ENCODE results near the gene SLC1A2.

SLC1A2 gene

DNA sequence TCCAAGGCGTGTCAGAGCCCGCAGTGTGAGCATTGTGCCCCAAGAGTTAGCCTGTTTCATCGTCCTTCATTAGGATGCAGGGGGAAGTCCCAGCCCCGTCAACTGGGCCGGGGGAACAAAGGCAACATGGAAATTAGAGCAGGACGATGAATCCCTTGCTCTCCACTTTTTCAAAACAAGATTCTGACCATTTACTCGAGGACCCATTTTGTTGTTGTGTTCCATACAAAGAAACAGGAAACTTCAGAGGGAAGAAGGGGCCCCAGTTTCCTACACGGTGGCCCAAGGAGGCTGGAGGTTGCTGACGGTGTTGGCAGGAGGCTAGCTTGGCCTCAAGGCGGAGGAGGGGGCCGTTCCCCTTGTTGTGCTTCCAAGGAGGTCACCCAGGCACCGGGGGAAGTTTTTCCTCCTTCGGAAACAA lies 44.0 kb upstream of the SLC1A2 start:
- Histone ChIP-seq H3K4me3 (replicated peaks; ENCODE audit: insufficient read depth, low read length) (no peak overlapping the region), H3K27ac (replicated peaks) (no peak overlapping the region), H3K27me3 (ENCODE audit: insufficient read depth, poor library complexity, severe bottlenecking) (peaks cover 2% of the 10 kb centered on the region)
- DNase-seq (ENCODE audit: low read depth in 1 of 2, low spot score in 1 of 2), result no peak
- TF ChIP-seq GABPA (IDR thresholded peaks at IDR 0.05; ENCODE audit: low read depth) (no peak), POLR2AphosphoS5 (IDR thresholded peaks at IDR 0.05; ENCODE audit: low read depth) (no peak), SPI1 (IDR thresholded peaks at IDR 0.05; ENCODE audit: borderline replicate concordance, low read depth) (no peak)
- TF ChIP-seq, protein P1, sequence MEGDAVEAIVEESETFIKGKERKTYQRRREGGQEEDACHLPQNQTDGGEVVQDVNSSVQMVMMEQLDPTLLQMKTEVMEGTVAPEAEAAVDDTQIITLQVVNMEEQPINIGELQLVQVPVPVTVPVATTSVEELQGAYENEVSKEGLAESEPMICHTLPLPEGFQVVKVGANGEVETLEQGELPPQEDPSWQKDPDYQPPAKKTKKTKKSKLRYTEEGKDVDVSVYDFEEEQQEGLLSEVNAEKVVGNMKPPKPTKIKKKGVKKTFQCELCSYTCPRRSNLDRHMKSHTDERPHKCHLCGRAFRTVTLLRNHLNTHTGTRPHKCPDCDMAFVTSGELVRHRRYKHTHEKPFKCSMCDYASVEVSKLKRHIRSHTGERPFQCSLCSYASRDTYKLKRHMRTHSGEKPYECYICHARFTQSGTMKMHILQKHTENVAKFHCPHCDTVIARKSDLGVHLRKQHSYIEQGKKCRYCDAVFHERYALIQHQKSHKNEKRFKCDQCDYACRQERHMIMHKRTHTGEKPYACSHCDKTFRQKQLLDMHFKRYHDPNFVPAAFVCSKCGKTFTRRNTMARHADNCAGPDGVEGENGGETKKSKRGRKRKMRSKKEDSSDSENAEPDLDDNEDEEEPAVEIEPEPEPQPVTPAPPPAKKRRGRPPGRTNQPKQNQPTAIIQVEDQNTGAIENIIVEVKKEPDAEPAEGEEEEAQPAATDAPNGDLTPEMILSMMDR (IDR thresholded peaks at IDR 0.05; ENCODE audit: insufficient read depth, low read length), result no peak
- TF ChIP-seq, protein P2, sequence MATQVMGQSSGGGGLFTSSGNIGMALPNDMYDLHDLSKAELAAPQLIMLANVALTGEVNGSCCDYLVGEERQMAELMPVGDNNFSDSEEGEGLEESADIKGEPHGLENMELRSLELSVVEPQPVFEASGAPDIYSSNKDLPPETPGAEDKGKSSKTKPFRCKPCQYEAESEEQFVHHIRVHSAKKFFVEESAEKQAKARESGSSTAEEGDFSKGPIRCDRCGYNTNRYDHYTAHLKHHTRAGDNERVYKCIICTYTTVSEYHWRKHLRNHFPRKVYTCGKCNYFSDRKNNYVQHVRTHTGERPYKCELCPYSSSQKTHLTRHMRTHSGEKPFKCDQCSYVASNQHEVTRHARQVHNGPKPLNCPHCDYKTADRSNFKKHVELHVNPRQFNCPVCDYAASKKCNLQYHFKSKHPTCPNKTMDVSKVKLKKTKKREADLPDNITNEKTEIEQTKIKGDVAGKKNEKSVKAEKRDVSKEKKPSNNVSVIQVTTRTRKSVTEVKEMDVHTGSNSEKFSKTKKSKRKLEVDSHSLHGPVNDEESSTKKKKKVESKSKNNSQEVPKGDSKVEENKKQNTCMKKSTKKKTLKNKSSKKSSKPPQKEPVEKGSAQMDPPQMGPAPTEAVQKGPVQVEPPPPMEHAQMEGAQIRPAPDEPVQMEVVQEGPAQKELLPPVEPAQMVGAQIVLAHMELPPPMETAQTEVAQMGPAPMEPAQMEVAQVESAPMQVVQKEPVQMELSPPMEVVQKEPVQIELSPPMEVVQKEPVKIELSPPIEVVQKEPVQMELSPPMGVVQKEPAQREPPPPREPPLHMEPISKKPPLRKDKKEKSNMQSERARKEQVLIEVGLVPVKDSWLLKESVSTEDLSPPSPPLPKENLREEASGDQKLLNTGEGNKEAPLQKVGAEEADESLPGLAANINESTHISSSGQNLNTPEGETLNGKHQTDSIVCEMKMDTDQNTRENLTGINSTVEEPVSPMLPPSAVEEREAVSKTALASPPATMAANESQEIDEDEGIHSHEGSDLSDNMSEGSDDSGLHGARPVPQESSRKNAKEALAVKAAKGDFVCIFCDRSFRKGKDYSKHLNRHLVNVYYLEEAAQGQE (IDR thresholded peaks at IDR 0.05; ENCODE audit: insufficient replicate concordance, low read depth), result no peak

DNA sequence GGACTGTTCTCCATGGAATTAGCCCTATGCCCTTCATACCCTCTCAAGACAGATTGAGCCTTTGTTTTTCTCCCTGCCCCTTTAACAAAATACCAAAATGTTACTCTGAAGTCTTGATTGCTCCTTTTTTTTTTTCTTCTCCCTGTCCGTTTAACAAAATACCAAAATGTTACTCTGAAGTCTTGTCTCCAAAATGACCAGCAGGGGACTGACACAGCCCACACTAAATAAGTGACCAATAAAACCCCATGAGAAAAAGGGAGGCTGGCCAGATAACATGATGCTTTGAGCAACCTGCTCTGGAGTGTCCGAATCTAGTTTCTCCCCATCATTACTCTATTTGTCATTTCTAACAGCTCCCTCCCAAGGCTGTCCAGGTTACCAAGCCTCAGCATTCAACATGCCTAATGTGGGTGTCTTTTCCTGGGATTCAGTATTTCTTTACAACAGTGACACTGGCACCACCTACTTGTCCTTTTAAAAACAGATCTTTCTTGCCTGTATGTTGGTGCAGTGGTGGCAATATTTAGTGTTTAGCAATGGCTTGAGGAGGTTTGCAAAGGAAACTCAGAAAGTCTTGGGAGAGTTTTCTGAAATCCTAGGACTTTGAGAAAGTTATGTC lies 42.7 kb upstream of the SLC1A2 start:
- H3K27ac ChIP-seq (replicated peaks), result no peak overlapping the region
- peaks cover 2% of the 10 kb centered on the region for H3K27me3 ChIP-seq (ENCODE audit: insufficient read depth, poor library complexity, severe bottlenecking)
- no peak for TF ChIP-seq POLR2AphosphoS5 (IDR thresholded peaks at IDR 0.05; ENCODE audit: low read depth)
- TF ChIP-seq, protein P2 (IDR thresholded peaks at IDR 0.05; ENCODE audit: insufficient replicate concordance, low read depth), result no peak
- no peak for TF ChIP-seq SPI1 (IDR thresholded peaks at IDR 0.05; ENCODE audit: borderline replicate concordance, low read depth)
- TF ChIP-seq GABPA (IDR thresholded peaks at IDR 0.05; ENCODE audit: low read depth), result no peak
- TF ChIP-seq, protein P1 (IDR thresholded peaks at IDR 0.05; ENCODE audit: insufficient read depth, low read length), result no peak
- no peak for DNase-seq (ENCODE audit: low read depth in 1 of 2, low spot score in 1 of 2)
- no peak overlapping the region for H3K4me3 ChIP-seq (replicated peaks; ENCODE audit: insufficient read depth, low read length)

DNA sequence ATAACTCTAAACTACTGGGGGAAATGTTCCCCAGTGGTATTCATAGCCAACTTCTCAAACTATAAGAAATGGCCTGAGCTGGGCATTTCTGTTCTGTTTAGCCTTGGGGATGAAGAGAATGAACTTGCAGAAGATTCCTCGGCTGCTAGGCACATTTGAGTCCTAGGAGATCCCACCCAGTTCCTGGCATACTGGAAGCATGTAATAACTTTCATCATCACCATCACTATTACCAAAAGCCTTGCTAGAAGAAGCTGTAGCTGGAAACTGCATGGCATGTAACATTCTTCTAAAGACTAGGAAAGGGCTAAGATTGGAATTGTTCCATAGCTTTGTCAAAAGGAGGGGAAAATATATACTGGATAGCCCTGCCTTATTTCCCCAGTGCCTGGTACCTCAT lies 40.1 kb upstream of the SLC1A2 start:
- DNase-seq (ENCODE audit: low read depth in 1 of 2, low spot score in 1 of 2), result no peak
- no peak overlapping the region for H3K4me3 ChIP-seq (replicated peaks; ENCODE audit: insufficient read depth, low read length)
- TF ChIP-seq, protein P2 (IDR thresholded peaks at IDR 0.05; ENCODE audit: insufficient replicate concordance, low read depth), result no peak
- no peak overlapping the region for H3K27ac ChIP-seq (replicated peaks)
- peaks cover 7% of the 10 kb centered on the region for H3K27me3 ChIP-seq (ENCODE audit: insufficient read depth, poor library complexity, severe bottlenecking)
